Measurements from ENCODE around the gene MRGPRD.

Gene MRGPRD

DNA sequence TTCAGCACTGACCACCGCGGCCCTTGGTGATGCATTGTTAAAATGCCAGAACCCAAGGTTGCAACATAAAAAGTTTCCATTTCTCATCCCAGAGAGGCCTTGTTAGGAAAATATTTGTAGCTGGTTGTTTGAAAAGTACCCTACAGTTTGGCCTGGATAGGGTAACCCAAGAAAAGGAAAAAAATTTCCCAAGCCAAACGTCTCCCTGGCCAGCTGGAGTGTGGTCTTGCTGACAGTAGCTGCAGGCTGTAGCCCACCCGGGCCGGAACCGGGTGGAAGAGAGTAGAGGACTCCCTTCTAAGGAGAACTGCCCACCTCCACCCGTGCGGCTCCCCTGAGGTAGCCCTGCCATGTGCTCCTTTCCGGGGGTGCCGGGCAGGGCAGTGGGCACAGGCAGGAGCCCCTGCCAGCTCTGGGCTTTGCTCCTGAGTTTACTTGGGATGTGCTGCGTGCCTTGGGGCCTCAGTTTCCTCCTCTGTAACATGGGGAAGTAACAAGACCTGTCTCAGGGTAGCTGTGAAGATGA, 38.6 kb downstream of the MRGPRD start:
- DNase-seq: no peak

- DNase-seq: no peak
These were observed 39.3 kb downstream of the MRGPRD start for GRCh38 chr11:68941324-68942094.

DNA sequence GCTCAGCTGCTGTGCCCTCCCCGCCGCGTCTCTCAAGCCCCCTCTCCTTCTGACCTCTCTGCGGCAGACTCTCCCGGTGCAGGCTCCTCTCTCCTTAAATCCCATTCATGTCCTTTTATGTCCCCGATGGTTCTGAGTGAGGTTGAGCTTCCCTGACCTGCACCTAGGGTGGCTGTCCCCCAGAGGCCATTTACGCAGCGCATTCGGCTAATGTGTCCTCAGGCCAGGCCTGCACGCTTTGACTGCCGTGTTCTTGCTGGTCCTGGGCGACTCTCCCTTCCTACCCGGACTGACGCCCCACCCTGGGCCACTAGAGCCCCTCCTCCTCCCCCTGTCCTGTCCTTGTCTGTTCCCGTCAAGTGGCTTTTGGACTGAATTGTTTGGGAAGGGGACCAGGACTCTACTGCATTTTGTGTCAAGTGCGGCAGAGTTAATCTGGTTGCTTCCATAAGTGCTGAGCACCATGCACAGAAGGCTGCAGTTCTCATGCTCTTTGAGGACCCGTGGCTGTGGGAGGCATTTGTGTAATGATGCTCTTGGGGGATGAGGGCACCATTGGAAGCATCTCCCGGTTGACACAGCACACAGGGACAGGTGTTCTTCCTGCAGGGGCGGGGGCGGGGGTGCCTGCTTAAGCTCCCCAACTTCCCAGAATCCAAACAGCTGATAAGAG, 40.0 kb downstream of the MRGPRD start:
- DNase-seq: no peak

DNA sequence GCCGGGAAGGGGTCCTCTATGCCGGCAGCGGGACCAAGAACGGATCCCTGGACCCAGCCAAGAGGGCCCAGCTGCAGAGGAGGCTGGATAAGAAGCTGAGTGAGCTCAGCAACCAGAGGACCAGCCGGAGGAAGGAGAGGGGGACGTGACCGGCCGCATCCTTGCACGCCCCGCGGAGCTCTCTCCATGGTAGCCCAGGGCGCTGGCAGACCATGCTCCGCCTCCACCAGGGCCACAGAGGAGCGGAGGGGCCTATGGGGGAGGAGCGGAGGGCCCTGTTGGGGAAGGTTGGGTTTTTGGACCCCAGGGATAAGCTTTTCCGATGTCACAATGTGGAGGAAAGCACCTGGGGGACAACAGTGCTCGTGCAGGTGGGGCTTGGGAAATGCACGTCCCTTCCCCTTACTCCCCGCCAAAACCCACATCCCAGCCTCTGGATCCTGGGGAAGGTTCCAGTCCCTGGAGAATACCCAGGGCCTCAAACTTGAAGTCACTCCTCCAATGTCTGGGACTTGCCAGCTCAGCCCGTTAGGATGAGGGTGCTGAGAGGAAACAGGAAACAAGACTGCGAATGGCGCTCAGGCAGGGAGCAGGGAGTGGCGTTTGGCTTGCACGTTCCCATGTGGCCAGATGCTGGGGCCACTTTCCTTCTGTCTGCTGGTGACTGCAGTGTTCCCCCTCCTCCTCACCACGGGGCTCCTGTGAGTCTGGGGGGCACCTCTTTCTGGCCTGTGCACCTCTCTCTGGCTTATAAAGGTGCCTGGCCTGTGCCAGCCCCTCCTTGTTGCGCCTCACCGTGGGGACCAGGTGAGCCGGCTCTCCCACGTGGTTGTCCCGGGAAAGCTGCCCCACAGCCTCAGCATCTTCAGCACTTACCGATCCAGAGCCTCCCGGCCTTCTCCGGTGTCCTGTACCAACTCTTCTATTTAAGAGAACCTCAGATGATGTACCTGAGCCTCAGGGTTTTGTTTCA, 40.9 kb downstream of the MRGPRD start:
- no peak for DNase-seq

DNA sequence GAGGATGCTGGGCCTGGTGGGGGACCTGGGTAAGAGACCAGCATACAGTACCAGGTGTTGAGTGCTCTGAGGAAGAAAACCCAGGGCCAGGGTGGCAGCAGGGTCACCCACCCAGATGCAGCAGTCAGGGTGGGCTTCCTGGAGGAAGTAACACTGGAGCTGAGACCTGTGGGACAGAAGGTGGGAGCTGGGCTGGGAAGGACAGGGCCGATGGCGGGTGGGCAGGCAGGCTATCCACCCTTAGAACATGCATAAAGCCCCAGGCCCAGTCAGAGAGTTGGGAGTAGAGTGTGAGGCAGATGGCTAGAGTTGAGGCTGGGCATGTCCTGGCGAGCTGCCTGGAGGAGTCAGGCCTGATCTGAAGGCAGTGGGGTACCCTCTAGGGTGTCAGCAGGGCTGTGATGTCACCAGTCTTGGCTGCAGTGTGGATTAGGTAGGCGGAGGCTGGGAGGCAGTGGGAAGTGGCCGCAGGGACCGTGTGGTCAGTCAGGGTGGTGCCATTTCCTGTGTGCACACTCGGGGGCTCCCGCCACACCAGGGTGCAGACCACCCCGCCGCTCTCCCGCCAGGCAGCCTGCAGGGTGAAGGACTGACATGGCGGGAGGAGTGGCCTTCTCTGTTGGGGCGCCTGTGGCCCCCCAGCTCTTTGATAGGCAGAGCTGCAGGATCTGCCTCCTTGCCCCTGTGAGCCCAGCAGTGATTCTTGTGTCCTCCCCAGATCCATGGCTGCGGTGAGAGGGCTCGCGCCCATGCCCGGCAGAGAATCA, 41.8 kb downstream of the MRGPRD start:
- no peak for DNase-seq

DNA sequence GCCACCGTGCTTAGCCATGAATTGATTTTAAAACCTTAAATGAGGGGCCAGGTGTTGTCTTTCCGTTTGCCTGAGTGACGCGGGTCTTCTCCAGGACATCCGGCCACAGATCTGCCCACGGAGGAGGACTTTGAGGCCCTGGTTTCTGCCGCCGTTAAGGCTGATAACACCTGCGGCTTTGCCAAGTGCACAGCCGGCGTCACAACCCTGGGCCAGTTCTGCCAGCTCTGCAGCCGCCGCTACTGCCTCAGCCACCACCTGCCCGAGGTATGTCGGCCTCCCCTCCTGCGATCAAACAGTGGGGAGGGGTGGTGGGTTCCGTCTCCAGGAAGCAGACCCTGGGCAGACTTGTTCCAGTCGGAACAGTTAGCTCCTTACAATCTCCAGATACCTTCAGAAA, 42.7 kb downstream of the MRGPRD start:
- DNase-seq: no peak

DNA sequence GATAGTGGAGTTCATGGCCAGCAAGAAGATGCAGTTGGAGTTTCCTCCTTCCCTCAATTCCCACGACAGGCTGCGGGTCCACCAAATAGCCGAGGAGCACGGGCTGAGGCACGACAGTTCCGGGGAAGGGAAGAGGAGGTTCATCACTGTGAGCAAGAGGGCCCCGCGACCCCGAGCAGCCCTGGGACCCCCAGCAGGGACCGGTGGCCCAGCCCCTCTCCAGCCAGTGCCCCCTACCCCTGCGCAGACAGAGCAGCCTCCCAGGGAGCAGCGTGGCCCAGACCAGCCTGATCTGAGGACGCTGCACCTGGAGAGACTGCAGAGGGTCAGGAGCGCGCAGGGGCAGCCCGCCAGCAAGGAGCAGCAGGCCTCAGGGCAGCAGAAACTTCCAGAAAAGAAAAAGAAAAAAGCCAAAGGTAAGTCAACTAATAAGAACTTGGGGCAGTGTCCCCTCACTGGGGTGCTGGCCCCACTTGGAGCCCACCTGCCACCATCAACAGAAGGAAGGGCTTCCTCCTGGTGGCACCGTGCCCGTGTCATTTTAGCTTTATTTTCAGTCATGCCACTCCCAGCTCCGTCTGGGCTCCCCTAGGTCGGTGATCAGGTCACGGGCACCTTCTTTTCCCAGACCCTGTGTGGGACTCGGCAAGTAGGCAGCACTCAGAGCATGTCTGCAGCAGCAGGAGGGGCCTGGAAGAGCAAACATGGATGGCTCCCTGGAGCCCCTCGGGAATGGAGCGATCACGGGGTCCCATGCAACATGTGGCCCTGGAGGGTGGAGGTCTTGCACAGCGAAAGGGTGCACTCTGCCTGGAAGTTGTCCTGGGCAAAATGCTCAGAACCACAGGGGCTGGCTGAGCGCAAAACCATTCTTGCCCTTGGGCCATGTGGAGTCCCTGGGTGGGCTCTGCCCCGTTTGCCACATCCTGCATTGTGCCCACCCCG, 43.8 kb downstream of the MRGPRD start:
- DNase-seq: no peak

- DNase-seq: no peak
These were observed 44.5 kb downstream of the MRGPRD start for GRCh38 chr11:68936358-68936636.

GRCh38 chr11:68935516-68936357, 45.0 kb downstream of the MRGPRD start:
- no peak for DNase-seq

GRCh38 chr11:68935066-68935465, 45.7 kb downstream of the MRGPRD start:
- DNase-seq: no peak

- no peak for DNase-seq
These were observed 46.1 kb downstream of the MRGPRD start for GRCh38 chr11:68934666-68935065.

DNA sequence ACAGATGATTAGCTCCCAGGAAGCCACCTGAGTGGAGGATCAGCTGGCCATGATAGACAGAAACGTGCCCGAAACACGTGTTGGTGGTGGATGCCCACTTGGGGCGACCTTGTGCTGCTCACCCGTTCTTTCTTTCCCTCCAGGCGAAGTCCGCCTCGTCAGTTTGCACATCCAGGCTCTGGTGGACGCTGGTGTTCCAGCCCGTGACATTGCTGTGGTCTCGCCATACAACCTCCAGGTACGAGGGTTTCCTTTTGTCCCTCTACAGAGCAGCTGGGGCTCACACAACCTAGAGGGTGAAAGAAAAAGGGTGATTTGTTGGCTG, 46.5 kb downstream of the MRGPRD start:
- no peak for DNase-seq

DNA sequence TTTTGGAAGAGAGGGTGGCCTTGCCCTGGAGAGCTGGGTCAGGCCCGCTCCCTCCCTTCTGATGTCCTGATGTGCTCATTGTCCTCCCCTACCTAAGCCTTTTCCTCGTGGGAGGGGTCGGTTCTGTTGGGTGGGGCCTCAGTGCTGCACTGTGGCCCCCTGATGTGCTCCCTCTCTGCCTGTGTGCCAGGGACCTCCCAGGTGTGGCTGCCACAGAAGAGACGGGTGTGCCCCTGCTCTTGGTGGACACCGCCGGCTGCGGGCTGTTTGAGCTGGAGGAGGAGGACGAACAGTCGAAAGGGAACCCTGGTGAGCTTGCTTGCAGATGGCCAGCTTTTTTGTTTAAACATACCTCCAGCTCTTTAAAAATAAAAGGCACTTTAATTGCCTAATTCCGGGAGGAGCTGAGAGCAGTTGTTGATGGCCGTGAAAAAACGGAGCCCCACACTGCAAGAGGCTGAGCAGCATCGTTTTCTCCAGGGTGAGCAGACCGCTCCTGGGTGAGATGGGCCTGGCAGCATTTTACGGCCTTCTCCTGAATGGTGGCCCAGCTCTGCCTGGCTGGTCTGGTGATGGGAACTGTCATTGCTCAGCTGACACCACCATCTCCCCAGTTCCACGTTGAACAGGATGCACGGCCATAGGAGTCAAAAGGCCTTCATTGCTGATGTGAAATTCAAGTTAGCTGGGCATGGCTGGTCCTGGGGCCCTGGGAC, 47.0 kb downstream of the MRGPRD start:
- DNase-seq: no peak

DNA sequence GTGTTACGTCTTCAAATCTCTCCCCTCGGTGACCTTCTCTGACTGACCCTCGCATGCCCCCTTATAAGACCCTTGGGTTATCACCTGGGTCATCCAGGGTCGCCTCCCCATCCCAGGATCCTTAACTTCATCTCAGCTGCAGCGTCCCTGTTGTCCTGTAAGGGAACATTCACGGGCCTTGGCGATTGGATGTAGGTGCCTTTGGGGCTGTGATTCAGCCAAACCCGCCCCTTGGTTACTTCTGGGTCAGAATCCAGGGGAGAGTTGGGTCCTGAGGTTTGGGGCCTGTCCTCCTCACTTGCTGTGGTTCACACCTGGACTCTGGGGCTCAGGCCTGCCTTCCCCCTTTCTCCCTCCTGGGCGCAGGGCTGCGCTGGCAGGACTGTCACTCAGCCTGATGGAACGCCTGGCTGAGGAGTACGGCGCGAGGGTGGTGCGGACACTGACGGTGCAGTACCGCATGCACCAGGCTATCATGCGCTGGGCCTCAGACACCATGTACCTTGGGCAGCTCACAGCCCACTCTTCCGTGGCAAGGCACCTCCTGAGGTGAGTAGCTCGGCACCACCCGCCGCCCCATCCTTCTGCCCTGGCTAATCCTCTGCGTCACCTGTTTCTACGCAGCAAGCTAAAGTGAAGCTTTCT, 47.7 kb downstream of the MRGPRD start:
- DNase-seq: no peak

DNA sequence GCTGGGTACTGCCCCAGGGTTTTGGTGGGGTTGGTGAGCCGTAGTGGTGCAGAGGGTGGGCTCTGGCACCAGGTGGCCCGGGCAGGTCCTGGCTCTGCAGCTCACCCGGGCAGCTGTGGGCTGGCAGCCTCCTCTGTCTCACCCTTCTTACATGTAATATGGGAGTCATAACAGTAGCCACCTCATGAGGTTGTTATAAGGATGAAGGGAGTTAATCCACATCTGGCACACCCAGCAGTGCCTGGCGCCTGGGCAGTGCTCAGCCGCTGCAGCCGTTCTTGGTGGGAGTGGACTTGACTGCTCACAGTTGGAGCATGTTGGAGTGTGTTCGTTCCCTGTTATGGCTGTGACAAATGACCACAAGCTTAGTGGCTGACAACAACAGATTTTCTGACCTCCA, 48.4 kb downstream of the MRGPRD start:
- DNase-seq: no peak

DNA sequence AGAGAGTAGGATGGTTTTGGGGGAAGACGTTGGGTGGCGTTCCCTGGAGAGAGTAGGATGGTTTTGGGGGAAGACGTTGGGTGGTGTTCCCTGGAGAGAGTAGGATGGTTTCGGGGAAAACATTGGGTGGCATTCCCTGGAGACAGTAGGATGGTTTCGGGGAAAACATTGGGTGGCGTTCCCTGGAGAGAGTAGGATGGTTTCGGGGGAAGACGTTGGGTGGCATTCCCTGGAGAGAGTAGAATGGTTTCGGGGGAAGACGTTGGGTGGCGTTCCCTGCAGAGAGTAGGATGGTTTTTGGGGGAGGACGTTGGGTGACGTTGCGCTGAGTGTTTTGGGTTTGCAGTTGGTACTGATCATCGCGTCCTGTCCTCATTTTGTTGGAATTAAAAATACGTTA, 48.9 kb downstream of the MRGPRD start:
- DNase-seq: no peak

DNA sequence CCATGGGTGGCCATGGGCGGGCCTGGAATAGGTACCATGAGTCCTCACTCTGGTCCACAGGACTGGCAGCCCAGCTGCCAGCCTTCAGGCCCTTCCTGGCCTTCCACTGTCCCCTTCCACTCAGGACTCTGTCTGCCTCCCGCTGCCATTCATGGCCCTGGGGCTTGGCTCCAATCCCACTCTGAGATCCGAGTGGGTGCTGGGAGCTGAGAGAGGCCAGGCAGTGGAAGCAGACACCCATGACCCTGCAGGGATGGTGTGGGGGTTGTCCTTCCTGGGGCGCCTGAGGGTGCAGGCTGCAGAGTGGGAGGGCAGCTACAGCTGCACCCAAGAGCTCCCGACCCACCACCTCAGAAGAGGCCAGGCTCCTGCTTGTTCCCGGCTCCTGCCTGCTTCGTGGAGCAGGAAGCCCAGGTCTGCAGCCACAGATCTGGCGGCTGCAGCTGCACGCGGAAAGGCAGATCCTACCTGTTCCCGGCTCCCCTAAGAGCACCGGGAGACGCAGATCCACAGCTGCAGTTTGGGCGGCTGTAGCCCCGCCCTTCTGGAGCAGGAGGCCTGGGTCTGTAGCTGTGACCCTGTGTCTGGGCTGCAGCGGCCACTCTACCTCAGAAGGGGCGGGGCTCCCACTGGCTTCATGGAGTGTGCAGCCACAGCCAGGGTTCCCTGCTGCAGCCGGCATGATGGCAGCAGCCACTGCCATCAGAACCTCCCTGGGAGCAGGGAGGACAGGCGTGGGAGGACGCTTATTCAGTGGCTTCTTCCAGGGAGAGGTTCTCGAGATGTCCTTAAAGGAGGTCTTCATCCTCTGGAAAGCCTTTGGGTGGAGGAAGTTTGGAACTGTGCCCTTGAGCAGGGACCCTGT, 49.6 kb downstream of the MRGPRD start:
- DNase-seq: no peak

Data from activated CD4-positive, alpha-beta T cell treated with anti-CD3 and anti-CD28 coated beads, Interleukin-2, amount 50 U/mL, for 1 hour (primary cell).